NCI-H146 treated with DMSO at 0.1 percent for 48 hours (cell line): ENCODE results near the gene ARFRP1.

Experiments
- DNase-seq: peaks from one replicate; lab custom pipeline; 2025; ENCODE audit not compliant: unreplicated experiment; lab: John Stamatoyannopoulos, UW

ARFRP1 gene

GRCh38 chr20:63743210-63743970 is 35.6 kb upstream of the ARFRP1 start:
- DNase-seq = no peak

- DNase-seq = no peak
These were observed 34.7 kb upstream of the ARFRP1 start for GRCh38 chr20:63742381-63743024.

- DNase-seq = no peak
These were observed 34.1 kb upstream of the ARFRP1 start for GRCh38 chr20:63741676-63742380.

- no peak for DNase-seq
These were observed 33.5 kb upstream of the ARFRP1 start for GRCh38 chr20:63741354-63741675.

GRCh38 chr20:63740627-63741353 is 33.0 kb upstream of the ARFRP1 start:
- DNase-seq = peak; percentile 59

- no peak for DNase-seq
These were observed 32.4 kb upstream of the ARFRP1 start for GRCh38 chr20:63740070-63740626.

- DNase-seq = no peak
These were observed 31.6 kb upstream of the ARFRP1 start, which contains the start of gene SLC2A4RG for GRCh38 chr20:63739130-63740069. SLC2A4RG (plus strand) TSS chr20:63739776; CDS start chr20:63739913, 137 bp downstream.

GRCh38 chr20:63738687-63739129 is 30.9 kb upstream of the ARFRP1 start:
- DNase-seq = no peak

- DNase-seq = no peak
These were observed 30.3 kb upstream of the ARFRP1 start for GRCh38 chr20:63737945-63738686.

GRCh38 chr20:63737695-63737944 is 29.8 kb upstream of the ARFRP1 start:
- DNase-seq = no peak

- DNase-seq = no peak
These were observed 29.3 kb upstream of the ARFRP1 start for GRCh38 chr20:63736893-63737694.

GRCh38 chr20:63735859-63736718 is 28.3 kb upstream of the ARFRP1 start, which contains the start of gene LIME1:
LIME1 (plus strand) TSS chr20:63736664; CDS start chr20:63737550, 886 bp downstream.
- no peak for DNase-seq

GRCh38 chr20:63734946-63735858 is 27.4 kb upstream of the ARFRP1 start:
- no peak for DNase-seq

GRCh38 chr20:63734111-63734945 is 26.6 kb upstream of the ARFRP1 start:
- DNase-seq = no peak

GRCh38 chr20:63733579-63734081 is 25.9 kb upstream of the ARFRP1 start:
- no peak for DNase-seq
